Nephron progenitor cell (in vitro differentiated cells): ENCODE data around the gene EPHX1.
"Not testable (repeated sequence)": the region's sequence is repeated elsewhere in the genome, so short reads cannot be mapped to it uniquely, and the experiment has no call there.

ENCODE experiments used
- DNase-seq: peaks from one replicate; pipeline ENCODE4 v3.0.0; 2021
- H3K27ac Mint-ChIP-seq: 2 replicates; pipeline ENCODE4 v1.8.0; 2021; ENCODE audit warnings: mild to moderate bottlenecking, moderate library complexity, mixed read lengths
- H3K27me3 Mint-ChIP-seq: 2 replicates; pipeline ENCODE4 v1.8.0; 2021; ENCODE audit warnings: mild to moderate bottlenecking, low read depth, mixed read lengths; ENCODE audit not compliant: poor library complexity
- H3K36me3 Mint-ChIP-seq: 2 replicates; pipeline ENCODE4 v1.8.0; 2021; ENCODE audit warnings: low read depth, mixed read lengths
- H3K4me1 Mint-ChIP-seq: 2 replicates; pipeline ENCODE4 v1.8.0; 2021; ENCODE audit warnings: mixed read lengths
- H3K4me3 Mint-ChIP-seq: 2 replicates; pipeline ENCODE4 v1.8.0; 2021; ENCODE audit warnings: mild to moderate bottlenecking, moderate library complexity, mixed read lengths
- H3K9me3 Mint-ChIP-seq: 2 replicates; pipeline ENCODE4 v1.8.0; 2021; ENCODE audit warnings: mild to moderate bottlenecking, moderate library complexity, mixed read lengths
- TF ChIP-seq, protein P1 (sequence below): fragments of 200-600 bp; sonication (generic); IDR thresholded peaks from 2 replicates; pipeline ENCODE4 v1.5.0; 2021; ENCODE audit warnings: antibody characterized with exemption

Gene EPHX1

DNA sequence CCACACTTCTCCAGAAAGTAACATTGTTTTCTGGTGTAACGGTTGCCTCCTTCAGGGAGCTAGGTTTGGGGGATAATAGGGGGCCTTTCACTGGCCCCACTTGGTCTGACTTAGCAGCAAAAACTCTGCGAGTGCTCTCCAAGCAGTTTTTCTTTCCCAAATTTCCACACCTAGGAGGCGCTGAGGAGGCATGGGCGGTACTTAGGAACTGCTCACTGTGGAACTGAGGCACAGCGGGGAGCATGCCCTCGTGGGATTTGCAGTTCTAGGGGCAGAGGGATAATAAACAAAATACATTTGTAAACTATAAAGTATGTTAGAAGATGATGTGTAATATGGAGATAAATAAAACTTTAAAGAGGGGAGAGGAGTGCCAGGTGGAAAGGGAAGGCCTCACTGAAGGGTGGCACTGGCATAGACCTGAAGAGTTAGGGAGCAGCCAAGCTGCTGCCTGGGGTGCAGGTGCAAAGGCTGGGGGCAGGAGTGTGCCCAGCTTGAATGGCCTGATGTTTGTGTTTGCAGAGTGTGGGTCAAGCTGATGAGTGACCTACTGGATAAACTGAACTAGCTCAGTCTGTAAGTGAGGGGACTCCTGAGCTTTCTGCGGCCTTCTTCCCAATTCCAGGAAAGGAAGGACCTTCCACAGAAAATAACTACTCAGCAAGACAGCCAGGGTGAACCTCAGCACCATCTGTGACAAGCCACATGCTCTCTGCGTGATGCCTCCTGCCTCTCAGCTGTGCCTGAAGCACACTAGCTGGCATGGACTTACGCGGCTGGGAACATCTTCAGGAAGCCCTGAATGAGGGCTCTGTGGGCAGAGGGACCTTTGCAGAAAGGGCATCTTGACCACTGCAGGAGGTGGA lies 1.9 kb downstream of the EPHX1 start:
- H3K4me1 Mint-ChIP-seq, result peaks cover 60% of the 10 kb centered on the region
- H3K36me3 Mint-ChIP-seq, result no peaks in the 10 kb centered on the region
- peaks cover 4% of the 10 kb centered on the region for H3K27me3 Mint-ChIP-seq
- no peak for DNase-seq
- TF ChIP-seq, protein P1, sequence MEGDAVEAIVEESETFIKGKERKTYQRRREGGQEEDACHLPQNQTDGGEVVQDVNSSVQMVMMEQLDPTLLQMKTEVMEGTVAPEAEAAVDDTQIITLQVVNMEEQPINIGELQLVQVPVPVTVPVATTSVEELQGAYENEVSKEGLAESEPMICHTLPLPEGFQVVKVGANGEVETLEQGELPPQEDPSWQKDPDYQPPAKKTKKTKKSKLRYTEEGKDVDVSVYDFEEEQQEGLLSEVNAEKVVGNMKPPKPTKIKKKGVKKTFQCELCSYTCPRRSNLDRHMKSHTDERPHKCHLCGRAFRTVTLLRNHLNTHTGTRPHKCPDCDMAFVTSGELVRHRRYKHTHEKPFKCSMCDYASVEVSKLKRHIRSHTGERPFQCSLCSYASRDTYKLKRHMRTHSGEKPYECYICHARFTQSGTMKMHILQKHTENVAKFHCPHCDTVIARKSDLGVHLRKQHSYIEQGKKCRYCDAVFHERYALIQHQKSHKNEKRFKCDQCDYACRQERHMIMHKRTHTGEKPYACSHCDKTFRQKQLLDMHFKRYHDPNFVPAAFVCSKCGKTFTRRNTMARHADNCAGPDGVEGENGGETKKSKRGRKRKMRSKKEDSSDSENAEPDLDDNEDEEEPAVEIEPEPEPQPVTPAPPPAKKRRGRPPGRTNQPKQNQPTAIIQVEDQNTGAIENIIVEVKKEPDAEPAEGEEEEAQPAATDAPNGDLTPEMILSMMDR, result peak; percentile 32
- H3K9me3 Mint-ChIP-seq, result no peaks in the 10 kb centered on the region
- H3K4me3 Mint-ChIP-seq, result peak overlapping the region; percentile 92
- no peak overlapping the region for H3K27ac Mint-ChIP-seq

DNA sequence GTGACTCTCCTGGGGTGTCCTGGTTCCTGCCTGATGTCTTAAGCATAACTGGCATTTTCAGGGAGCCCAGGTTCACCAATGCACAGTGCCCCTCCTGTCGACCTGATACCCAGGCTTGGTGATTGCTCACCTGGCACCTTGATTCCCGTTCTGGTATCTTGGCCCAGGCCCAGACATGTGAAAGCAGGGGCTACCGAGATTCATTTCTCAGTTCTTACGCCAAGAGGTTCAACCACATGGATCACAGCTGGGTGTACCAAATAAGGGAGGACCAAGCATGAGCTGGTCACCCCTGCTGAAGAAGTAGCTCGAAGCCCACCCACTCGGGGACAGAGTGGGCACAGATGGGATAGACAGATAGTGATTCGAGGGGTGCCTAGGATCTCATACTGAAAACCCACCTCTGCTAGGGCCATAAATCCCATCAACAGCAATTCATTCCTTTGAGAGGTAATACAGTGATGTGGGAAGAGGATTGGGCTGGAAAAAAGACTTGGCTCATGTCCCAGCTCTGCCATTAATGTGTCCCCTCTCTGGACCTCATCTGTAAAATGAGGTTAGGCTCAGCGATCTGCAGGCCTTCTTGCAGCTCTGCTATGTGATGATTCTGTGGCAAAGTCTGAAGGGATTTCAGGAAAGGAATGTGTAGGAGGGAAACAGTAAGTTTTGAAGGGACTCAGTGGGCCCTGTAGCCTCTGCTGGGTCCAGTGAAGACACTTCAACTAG lies 2.7 kb downstream of the EPHX1 start:
- Mint-ChIP-seq H3K4me3 (peak overlapping the region; percentile 12), H3K4me1 (peaks cover 68% of the 10 kb centered on the region), H3K27me3 (peaks cover 4% of the 10 kb centered on the region), H3K9me3 (no peaks in the 10 kb centered on the region), H3K27ac (peak overlapping the region; percentile 36), H3K36me3 (no peaks in the 10 kb centered on the region)
- TF ChIP-seq, protein P1, result no peak
- DNase-seq, result no peak

DNA sequence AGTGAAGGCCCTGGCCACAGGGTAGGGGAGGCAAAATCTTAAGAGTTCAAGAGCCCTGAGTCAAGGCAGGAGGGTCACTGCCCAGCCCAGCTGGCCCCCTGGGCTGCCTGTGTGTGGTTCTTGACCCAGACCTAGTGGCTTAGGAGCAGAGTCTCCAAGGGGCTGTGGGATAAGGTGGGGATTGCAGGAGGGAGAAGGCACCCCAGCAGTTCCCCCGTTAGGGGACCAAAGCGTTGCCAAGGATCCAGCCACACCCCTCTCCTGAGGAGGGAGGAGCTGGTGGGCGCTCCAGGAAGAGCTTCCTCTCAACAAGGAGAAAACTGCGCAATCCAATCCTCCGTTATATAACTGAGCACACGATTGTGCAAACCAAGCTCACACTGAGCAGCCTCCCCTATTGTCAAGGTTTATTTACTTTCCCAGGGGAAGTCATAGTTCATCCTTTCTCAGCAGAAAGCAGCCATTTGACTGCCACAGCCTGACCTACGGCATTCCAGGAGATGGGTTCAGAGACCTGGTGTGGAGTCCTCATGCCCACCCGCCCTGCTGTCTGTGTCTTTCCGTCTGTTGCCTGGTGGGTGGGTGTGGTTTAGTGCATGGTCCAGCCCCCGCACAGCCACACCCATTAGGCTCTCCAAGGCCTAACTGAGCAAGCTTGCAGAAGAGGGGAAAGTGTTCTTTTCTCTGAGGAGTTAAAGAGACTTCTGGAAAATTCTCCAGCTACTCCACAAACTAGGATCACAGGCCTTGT lies 3.5 kb downstream of the EPHX1 start:
- Mint-ChIP-seq H3K4me1 (peaks cover 75% of the 10 kb centered on the region), H3K4me3 (peak overlapping the region; percentile 52), H3K36me3 (no peaks in the 10 kb centered on the region), H3K27me3 (peaks cover 6% of the 10 kb centered on the region), H3K27ac (peak overlapping the region; percentile 88), H3K9me3 (no peaks in the 10 kb centered on the region)
- TF ChIP-seq, protein P1, result no peak
- peak; percentile 68 for DNase-seq

DNA sequence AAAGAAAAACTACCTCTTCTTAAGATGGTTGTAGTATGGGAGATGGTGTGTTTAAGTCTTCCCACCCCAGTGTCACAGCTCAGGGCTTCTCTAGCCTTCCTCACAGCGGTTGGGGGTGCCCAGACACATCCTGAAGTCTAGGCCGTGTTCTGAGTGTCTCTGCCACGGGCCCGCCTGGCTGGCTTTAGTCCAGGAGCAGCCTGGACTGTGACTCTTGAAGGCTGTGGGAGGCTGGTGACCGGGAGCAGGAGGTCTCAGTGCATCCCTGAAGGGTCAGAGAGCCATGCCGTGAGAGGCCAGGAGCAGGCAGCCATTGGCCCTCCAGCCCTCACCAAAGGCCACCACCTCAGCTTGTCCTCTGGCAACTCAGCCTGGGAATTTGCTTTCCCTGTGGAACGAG lies 4.5 kb downstream of the EPHX1 start:
- no peak overlapping the region for H3K4me3 Mint-ChIP-seq
- peaks cover 80% of the 10 kb centered on the region for H3K4me1 Mint-ChIP-seq
- H3K9me3 Mint-ChIP-seq, result no peaks in the 10 kb centered on the region
- TF ChIP-seq, protein P1, result no peak
- DNase-seq, result no peak
- peaks cover 6% of the 10 kb centered on the region for H3K27me3 Mint-ChIP-seq
- no peaks in the 10 kb centered on the region for H3K36me3 Mint-ChIP-seq
- peak overlapping the region; percentile 59 for H3K27ac Mint-ChIP-seq

DNA sequence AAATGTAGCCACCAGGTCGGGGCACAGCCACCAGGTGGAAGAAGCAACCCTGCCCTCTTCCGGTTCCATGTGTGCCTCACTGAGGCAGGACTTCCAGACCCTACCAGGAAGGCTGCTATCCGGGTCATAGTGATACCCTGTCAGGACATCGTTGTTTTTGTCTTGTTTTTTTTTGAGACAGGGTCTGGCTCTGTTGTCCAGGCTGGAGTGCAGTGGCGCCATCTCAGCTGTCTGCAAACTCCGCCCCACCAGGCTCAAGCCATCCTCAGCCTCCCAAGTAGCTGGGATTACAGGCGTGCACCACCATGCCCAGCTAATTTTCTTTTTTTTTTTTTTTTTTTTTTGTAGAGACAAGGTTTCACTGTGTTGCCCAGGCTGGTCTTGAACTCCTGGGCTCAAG lies 5.2 kb downstream of the EPHX1 start:
- H3K4me3 Mint-ChIP-seq, H3K27me3 Mint-ChIP-seq, H3K9me3 Mint-ChIP-seq, DNase-seq, H3K36me3 Mint-ChIP-seq, H3K27ac Mint-ChIP-seq: not testable (repeated sequence)
- peaks cover 88% of the 10 kb centered on the region for H3K4me1 Mint-ChIP-seq
